ENCODE results near the gene ZNF556.

The ZNF556 gene

DNA sequence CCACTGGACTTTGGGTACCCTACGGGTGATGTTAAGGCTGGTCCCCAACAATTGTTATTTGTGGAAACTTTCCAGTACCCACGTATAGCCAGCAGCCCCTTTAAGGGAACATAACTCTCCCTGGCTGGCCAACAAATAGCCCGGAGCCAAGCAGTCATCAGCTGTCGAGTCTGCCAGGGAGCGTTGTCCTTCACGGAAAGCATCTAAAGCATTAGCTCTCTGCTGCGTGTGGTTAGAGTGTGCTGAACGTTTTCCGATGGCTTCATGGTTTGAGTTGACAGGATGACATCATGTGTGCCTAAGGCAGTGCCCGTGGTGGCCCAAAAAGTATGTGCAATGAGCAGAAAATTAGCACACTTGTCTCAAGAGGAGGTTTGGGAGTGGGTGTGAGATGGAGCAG lies 3.3 kb upstream of the ZNF556 start:
- Histone ChIP-seq H3K27me3 (ENCODE audit: insufficient read depth, poor library complexity, severe bottlenecking) (no peaks in the 10 kb centered on the region), H3K4me3 (replicated peaks; ENCODE audit: insufficient read depth, low read length) (no peak overlapping the region), H3K27ac (replicated peaks) (no peak overlapping the region)
- TF ChIP-seq POLR2AphosphoS5 (IDR thresholded peaks at IDR 0.05; ENCODE audit: low read depth) (no peak), GABPA (IDR thresholded peaks at IDR 0.05; ENCODE audit: low read depth) (no peak)
- TF ChIP-seq, protein P1, sequence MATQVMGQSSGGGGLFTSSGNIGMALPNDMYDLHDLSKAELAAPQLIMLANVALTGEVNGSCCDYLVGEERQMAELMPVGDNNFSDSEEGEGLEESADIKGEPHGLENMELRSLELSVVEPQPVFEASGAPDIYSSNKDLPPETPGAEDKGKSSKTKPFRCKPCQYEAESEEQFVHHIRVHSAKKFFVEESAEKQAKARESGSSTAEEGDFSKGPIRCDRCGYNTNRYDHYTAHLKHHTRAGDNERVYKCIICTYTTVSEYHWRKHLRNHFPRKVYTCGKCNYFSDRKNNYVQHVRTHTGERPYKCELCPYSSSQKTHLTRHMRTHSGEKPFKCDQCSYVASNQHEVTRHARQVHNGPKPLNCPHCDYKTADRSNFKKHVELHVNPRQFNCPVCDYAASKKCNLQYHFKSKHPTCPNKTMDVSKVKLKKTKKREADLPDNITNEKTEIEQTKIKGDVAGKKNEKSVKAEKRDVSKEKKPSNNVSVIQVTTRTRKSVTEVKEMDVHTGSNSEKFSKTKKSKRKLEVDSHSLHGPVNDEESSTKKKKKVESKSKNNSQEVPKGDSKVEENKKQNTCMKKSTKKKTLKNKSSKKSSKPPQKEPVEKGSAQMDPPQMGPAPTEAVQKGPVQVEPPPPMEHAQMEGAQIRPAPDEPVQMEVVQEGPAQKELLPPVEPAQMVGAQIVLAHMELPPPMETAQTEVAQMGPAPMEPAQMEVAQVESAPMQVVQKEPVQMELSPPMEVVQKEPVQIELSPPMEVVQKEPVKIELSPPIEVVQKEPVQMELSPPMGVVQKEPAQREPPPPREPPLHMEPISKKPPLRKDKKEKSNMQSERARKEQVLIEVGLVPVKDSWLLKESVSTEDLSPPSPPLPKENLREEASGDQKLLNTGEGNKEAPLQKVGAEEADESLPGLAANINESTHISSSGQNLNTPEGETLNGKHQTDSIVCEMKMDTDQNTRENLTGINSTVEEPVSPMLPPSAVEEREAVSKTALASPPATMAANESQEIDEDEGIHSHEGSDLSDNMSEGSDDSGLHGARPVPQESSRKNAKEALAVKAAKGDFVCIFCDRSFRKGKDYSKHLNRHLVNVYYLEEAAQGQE (IDR thresholded peaks at IDR 0.05; ENCODE audit: insufficient replicate concordance, low read depth) = no peak
- no peak for DNase-seq (ENCODE audit: low read depth in 1 of 2, low spot score in 1 of 2)

DNA sequence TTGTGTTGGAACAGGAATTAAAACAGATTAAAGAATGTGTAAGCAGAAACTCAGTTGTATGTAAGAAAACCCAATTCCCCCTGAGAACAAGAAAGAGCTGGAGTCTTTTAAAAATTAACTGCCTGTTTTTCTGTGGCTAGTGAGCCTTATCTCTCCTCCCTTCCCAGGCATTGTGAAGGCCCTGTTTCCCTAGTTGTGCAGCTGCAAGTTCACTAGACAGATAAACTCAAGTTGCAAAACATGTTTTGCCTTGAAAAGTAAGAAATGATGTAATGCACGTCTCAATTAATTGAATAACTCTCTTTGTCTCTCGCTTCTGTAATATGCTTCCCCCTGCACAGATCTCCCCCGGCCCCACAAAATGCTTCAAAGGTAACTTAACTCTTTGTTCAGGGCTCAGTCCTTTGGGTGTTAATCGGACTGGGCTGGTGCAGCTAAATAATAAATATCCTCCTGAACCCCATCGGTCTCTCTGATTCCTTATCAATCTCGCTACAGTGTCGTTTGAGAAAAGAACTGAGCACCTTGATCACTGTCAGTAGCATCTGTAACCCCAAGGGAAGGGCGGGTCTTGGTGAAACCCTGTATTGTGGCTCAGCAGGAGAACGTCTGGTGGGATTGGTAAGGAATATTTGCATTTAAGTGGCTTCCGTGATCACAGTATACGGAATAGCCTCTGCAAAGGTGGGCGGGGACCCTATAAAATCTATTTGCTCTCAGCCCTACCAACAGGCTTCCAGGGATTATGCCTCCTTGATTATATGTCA lies 1.6 kb upstream of the ZNF556 start:
- no peaks in the 10 kb centered on the region for H3K27me3 ChIP-seq (ENCODE audit: insufficient read depth, poor library complexity, severe bottlenecking)
- H3K4me3 ChIP-seq (replicated peaks; ENCODE audit: insufficient read depth, low read length) = no peak overlapping the region
- no peak overlapping the region for H3K27ac ChIP-seq (replicated peaks)
- TF ChIP-seq, protein P1 (IDR thresholded peaks at IDR 0.05; ENCODE audit: insufficient replicate concordance, low read depth) = no peak
- TF ChIP-seq POLR2AphosphoS5 (IDR thresholded peaks at IDR 0.05; ENCODE audit: low read depth) = no peak
- no peak for TF ChIP-seq SPI1 (IDR thresholded peaks at IDR 0.05; ENCODE audit: borderline replicate concordance, low read depth)
- no peak for TF ChIP-seq GABPA (IDR thresholded peaks at IDR 0.05; ENCODE audit: low read depth)
- TF ChIP-seq, protein P2, sequence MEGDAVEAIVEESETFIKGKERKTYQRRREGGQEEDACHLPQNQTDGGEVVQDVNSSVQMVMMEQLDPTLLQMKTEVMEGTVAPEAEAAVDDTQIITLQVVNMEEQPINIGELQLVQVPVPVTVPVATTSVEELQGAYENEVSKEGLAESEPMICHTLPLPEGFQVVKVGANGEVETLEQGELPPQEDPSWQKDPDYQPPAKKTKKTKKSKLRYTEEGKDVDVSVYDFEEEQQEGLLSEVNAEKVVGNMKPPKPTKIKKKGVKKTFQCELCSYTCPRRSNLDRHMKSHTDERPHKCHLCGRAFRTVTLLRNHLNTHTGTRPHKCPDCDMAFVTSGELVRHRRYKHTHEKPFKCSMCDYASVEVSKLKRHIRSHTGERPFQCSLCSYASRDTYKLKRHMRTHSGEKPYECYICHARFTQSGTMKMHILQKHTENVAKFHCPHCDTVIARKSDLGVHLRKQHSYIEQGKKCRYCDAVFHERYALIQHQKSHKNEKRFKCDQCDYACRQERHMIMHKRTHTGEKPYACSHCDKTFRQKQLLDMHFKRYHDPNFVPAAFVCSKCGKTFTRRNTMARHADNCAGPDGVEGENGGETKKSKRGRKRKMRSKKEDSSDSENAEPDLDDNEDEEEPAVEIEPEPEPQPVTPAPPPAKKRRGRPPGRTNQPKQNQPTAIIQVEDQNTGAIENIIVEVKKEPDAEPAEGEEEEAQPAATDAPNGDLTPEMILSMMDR (IDR thresholded peaks at IDR 0.05; ENCODE audit: insufficient read depth, low read length) = no peak
- DNase-seq (ENCODE audit: low read depth in 1 of 2, low spot score in 1 of 2) = no peak

DNA sequence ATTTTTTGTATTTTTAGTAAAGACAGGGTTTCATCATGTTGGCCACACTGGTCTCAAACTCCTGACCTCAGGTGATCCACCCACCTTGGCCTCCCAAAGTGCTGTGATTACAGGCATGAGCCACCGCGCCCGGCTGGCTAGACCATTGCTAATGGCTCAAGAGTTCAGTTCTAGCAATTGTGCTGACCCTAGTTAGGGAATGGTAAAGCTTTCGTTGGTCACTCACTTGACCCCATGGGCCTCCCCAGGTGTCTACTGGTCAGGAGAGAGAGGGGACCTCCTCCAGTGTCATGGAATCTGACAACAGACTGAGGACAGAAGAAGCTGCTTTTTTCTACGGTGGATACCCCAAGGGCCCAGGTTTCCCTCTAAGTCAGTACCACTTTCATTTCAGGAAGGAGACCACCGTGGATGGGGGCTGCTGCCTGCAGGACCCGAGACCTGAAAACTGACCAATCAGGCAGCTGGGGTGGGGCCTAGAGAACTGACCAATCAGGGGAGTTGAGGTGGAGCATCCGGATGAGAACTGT lies 575 bp upstream of the ZNF556 start:
- no peak for DNase-seq (ENCODE audit: low read depth in 1 of 2, low spot score in 1 of 2)
- H3K27me3 ChIP-seq (ENCODE audit: insufficient read depth, poor library complexity, severe bottlenecking) = no peaks in the 10 kb centered on the region
- no peak overlapping the region for H3K27ac ChIP-seq (replicated peaks)
- no peak overlapping the region for H3K4me3 ChIP-seq (replicated peaks; ENCODE audit: insufficient read depth, low read length)
- TF ChIP-seq POLR2AphosphoS5 (IDR thresholded peaks at IDR 0.05; ENCODE audit: low read depth) = no peak
- TF ChIP-seq, protein P1 (IDR thresholded peaks at IDR 0.05; ENCODE audit: insufficient replicate concordance, low read depth) = no peak
- no peak for TF ChIP-seq SPI1 (IDR thresholded peaks at IDR 0.05; ENCODE audit: borderline replicate concordance, low read depth)
- TF ChIP-seq, protein P2 (IDR thresholded peaks at IDR 0.05; ENCODE audit: insufficient read depth, low read length) = no peak
- TF ChIP-seq GABPA (IDR thresholded peaks at IDR 0.05; ENCODE audit: low read depth) = no peak

Data from HL-60 (cell line).